ENCODE data around the gene CHRNA9.

DNA sequence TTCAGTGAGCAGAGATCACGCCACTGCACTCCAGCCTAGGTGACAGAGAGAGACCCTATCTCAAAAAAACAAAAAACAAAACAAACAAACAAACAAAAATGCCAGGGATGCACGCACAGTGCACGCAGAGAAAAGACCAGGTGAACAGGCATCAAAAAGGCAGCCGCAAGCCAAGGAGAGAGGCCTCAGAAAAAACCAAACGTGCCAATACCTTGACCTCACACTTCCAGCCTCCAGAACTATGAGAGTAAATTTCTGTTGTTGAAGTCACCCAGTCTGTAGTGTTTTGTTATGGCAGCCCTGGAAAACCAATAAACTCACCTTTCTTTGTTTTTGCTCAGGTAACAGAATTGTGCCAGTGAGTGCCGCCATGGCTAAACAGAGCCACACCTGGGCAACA, 66.0 kb downstream of the CHRNA9 start:
- TF ChIP-seq, protein P1, sequence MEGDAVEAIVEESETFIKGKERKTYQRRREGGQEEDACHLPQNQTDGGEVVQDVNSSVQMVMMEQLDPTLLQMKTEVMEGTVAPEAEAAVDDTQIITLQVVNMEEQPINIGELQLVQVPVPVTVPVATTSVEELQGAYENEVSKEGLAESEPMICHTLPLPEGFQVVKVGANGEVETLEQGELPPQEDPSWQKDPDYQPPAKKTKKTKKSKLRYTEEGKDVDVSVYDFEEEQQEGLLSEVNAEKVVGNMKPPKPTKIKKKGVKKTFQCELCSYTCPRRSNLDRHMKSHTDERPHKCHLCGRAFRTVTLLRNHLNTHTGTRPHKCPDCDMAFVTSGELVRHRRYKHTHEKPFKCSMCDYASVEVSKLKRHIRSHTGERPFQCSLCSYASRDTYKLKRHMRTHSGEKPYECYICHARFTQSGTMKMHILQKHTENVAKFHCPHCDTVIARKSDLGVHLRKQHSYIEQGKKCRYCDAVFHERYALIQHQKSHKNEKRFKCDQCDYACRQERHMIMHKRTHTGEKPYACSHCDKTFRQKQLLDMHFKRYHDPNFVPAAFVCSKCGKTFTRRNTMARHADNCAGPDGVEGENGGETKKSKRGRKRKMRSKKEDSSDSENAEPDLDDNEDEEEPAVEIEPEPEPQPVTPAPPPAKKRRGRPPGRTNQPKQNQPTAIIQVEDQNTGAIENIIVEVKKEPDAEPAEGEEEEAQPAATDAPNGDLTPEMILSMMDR (IDR thresholded peaks at IDR 0.05), result no peak
- TF ChIP-seq EZH2 (IDR thresholded peaks at IDR 0.05; ENCODE audit: borderline replicate concordance, insufficient read depth, low read depth, low read length, poor library complexity, severe bottlenecking), result no peak
